Measurements from ENCODE around the gene USP3. TPM values are rescaled to one million over a fixed set of nuclear protein-coding genes. Genes with fewer than 3 reads are reported as not detected.

The USP3 gene
- total and polyA plus RNA-seq, 2 donors (not counting 3 experiments of a cell fraction or from before 2014, with no cell fraction given) = 18.8 to 52.4 TPM

DNA sequence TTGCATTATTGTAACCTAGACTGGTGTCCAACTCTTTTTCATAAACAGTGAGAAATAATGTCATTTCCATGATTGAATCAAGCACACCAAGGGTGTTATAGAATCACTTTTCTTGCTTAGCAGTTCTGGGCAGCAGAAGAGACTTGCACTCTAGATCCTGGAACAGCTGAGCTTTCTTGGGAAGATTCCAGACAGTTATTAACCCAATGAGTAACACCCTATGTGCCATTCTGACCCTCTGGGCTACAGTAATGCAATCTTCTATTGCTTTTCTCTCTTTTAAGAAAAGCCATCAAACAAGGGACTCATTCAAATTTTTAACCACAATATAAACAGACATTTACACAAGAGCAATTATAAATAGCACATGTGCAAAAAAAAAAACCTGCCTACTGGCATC is 39.3 kb upstream of the USP3 start:
- Histone ChIP-seq H3K27me3 (ENCODE audit: control insufficient read depth in 2 of 2, insufficient read depth in 2 of 2, low read length in 2 of 2) (no peaks in the 10 kb centered on the region), H3K79me2 (ENCODE audit: control insufficient read depth, insufficient read depth, low read length) (no peaks in the 10 kb centered on the region), H3K4me1 (ENCODE audit: control insufficient read depth, extremely low read depth, insufficient read depth, low read length) (peaks cover 10% of the 10 kb centered on the region), H3K4me2 (ENCODE audit: insufficient read depth, low read length) (no peak overlapping the region), H3K27ac (ENCODE audit: insufficient read depth, low read depth, low read length) (no peak overlapping the region), H2AFZ (ENCODE audit: low read depth, low read length) (no peak overlapping the region), H3K36me3 (ENCODE audit: control insufficient read depth in 2 of 2, extremely low read depth in 1 of 2, insufficient read depth in 2 of 2, low read length in 2 of 2) (no peaks in the 10 kb centered on the region), H3K9ac (replicated peaks; ENCODE audit: extremely low read depth, insufficient read depth, low read length) (no peak overlapping the region), H3K9me1 (replicated peaks; ENCODE audit: control insufficient read depth, extremely low read depth, insufficient read depth, low read length) (no peaks in the 10 kb centered on the region), H3K9me3 (replicated peaks; ENCODE audit: control insufficient read depth, insufficient read depth, low read length) (no peaks in the 10 kb centered on the region), H4K20me1 (replicated peaks; ENCODE audit: control insufficient read depth, extremely low read depth, insufficient read depth, low read length) (no peaks in the 10 kb centered on the region), H3K4me3 (replicated peaks in 1 of 3; ENCODE audit: insufficient read depth in 1 of 3, low read depth in 1 of 3, low read length in 3 of 3) (no peak overlapping the region)
- intact Hi-C loops (cut with micrococcal nuclease) = loop anchor here (5.0 kb wide), 1 partner anchor 117 kb away; no protein-coding TSS in a partner anchor
- BruUV-seq (replicated peaks) = no TSS peak
- TF ChIP-seq POLR2AphosphoS5 (IDR thresholded peaks at IDR 0.05; ENCODE audit: insufficient read depth, low read depth, low read length) = no peak
- TF ChIP-seq GATA2 (IDR thresholded peaks at IDR 0.05; ENCODE audit: insufficient read depth, insufficient read length, low read depth, low read length) = no peak
- TF ChIP-seq MYC (IDR thresholded peaks at IDR 0.05; ENCODE audit: low read depth, low read length) = no peak
- TF ChIP-seq, protein P1, sequence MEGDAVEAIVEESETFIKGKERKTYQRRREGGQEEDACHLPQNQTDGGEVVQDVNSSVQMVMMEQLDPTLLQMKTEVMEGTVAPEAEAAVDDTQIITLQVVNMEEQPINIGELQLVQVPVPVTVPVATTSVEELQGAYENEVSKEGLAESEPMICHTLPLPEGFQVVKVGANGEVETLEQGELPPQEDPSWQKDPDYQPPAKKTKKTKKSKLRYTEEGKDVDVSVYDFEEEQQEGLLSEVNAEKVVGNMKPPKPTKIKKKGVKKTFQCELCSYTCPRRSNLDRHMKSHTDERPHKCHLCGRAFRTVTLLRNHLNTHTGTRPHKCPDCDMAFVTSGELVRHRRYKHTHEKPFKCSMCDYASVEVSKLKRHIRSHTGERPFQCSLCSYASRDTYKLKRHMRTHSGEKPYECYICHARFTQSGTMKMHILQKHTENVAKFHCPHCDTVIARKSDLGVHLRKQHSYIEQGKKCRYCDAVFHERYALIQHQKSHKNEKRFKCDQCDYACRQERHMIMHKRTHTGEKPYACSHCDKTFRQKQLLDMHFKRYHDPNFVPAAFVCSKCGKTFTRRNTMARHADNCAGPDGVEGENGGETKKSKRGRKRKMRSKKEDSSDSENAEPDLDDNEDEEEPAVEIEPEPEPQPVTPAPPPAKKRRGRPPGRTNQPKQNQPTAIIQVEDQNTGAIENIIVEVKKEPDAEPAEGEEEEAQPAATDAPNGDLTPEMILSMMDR (IDR thresholded peaks at IDR 0.05; ENCODE audit: extremely low read depth in 1 of 2, insufficient read depth in 1 of 2, low read depth in 1 of 2, low read length in 2 of 2) = no peak
- no peak for TF ChIP-seq FOS (IDR thresholded peaks at IDR 0.05; ENCODE audit: borderline replicate concordance, insufficient read depth, low read length)
- no peak for TF ChIP-seq POLR2A (IDR thresholded peaks at IDR 0.05; ENCODE audit: low read depth, low read length)
- TF ChIP-seq, protein P2, sequence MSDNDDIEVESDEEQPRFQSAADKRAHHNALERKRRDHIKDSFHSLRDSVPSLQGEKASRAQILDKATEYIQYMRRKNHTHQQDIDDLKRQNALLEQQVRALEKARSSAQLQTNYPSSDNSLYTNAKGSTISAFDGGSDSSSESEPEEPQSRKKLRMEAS (IDR thresholded peaks at IDR 0.05; ENCODE audit: insufficient read depth, insufficient read length) = no peak
- no peak for TF ChIP-seq EZH2 (IDR thresholded peaks at IDR 0.05; ENCODE audit: borderline replicate concordance, low read depth, low read length, severe bottlenecking)
- no peak for TF ChIP-seq JUN (IDR thresholded peaks at IDR 0.05; ENCODE audit: borderline replicate concordance, insufficient read depth, insufficient read length, low read depth)
- ChIA-PET POLR2A (no interaction called here), CTCF (interaction anchor here (2.3 to 3.1 kb wide), 3 partner anchors 38 to 603 kb away, joined by 23 to 71 read pairs (median 30); partner anchors contain the start of gene USP3)
- DNase-seq (ENCODE audit: low read depth, low spot score) = no peak
- dilution Hi-C loops (cut with MboI; ENCODE audit: extremely low pct_ligation_motif_present, low sequenced_read_pairs) = no loop called here
- no peak for FAIRE-seq

Data from endothelial cell of umbilical vein (primary cell).